ENCODE measurements around the gene WWC1.

DNA sequence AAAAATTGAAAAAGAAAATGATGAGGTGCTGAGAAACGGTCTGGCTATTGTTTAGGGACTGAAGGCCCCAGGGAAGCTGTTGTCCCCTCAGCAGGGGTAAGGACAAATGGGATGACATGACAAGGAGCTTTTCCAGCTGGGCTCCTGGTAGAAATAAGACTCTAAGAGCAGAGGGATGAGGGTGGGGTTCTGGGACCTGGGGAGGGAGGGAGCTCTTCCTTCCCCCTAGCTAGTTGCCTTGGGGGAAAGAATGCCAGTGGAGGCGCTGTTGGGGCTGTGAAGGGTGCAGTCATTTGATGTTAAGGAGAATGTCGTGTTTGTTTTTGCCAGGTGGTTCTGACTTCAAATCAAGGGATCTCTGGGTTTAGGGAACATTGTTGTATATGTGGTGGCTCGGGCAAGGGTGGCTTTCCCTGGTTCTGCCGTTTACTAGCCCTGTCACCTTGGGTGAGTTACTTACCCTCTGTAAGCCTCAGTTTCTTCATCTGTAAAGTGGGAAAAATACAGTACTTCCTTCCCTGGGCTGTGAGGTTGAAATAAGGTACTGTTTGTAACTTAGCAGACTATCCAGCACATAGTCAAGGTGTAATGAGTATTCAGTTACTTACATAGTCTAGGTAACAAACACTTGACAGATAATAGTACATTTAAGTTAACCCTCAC, 47.8 kb downstream of the WWC1 start:
- TF ChIP-seq, protein P1, sequence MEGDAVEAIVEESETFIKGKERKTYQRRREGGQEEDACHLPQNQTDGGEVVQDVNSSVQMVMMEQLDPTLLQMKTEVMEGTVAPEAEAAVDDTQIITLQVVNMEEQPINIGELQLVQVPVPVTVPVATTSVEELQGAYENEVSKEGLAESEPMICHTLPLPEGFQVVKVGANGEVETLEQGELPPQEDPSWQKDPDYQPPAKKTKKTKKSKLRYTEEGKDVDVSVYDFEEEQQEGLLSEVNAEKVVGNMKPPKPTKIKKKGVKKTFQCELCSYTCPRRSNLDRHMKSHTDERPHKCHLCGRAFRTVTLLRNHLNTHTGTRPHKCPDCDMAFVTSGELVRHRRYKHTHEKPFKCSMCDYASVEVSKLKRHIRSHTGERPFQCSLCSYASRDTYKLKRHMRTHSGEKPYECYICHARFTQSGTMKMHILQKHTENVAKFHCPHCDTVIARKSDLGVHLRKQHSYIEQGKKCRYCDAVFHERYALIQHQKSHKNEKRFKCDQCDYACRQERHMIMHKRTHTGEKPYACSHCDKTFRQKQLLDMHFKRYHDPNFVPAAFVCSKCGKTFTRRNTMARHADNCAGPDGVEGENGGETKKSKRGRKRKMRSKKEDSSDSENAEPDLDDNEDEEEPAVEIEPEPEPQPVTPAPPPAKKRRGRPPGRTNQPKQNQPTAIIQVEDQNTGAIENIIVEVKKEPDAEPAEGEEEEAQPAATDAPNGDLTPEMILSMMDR (IDR thresholded peaks at IDR 0.05 in 4 of 5, conservative IDR thresholded peaks at IDR 0.05 in 1 of 5), result no peak
- no peak for TF ChIP-seq POLR2A (IDR thresholded peaks at IDR 0.05)
